ENCODE results near the gene PAM16. TPM values are rescaled to one million over a fixed set of nuclear protein-coding genes. Genes with fewer than 3 reads are reported as not detected.

PAM16 gene
- total and polyA plus RNA-seq, 9 of the 15 experiments (the other 6 are each of a cell fraction or from before 2014, with no cell fraction given), result 38.7 to 273 (median 79.3) TPM

- peaks cover 3% of the 10 kb centered on the region; the same call in 1 of the 3 replicates for H3K36me3 ChIP-seq (ENCODE audit: control insufficient read depth, insufficient read depth, low read length)
- ChIA-PET CTCF (ENCODE audit: low intra/inter-chr PET ratio) (no interaction called here), POLR2A (interaction anchor here (0.6 to 1.4 kb wide), 5 partner anchors 9 to 106 kb away, joined by 3 to 4 read pairs (median 3); no protein-coding TSS in a partner anchor)
- FAIRE-seq (no peak), ATAC-seq (no peak), DNase-seq (ENCODE audit: extremely low read depth in 1 of 4, low spot score in 3 of 4) (peak in 2 of 4 experiments; percentile 11 to 33)
- H3K4me2 ChIP-seq (ENCODE audit: insufficient read depth, low read length), result peak overlapping the region; percentile 75
- 67% methylated on average over 9 of the region's 10 CpGs for WGBS (ENCODE audit: insufficient coverage, low coverage, missing lambda C conversion rate)
- no peak overlapping the region for H2AFZ ChIP-seq (ENCODE audit: low read depth, low read length)
- peaks cover 14% of the 10 kb centered on the region for H3K79me2 ChIP-seq (ENCODE audit: control insufficient read depth, insufficient read depth, low read length)
- no peaks in the 10 kb centered on the region for H3K27me3 ChIP-seq (ENCODE audit: control insufficient read depth in 2 of 2, insufficient read depth in 2 of 2, low read length in 2 of 2)
- H4K20me1 ChIP-seq (replicated peaks; ENCODE audit: control insufficient read depth, insufficient read depth, low read length), result peaks cover 4% of the 10 kb centered on the region; the same call in 1 of the 2 replicates
- H3K4me1 ChIP-seq (replicated peaks in 1 of 2; ENCODE audit: control insufficient read depth in 2 of 2, insufficient read depth in 2 of 2, low read length in 2 of 2), result peaks cover 49 to 86% of the 10 kb centered on the region in 2 experiments
- H3K9me3 ChIP-seq (replicated peaks; ENCODE audit: control insufficient read depth, insufficient read depth, low read depth, low read length), result no peaks in the 10 kb centered on the region
- peak; percentile 12 for TF ChIP-seq KDM5B (IDR thresholded peaks at IDR 0.05; ENCODE audit: insufficient replicate concordance, low read depth, low read length)
- no peak for TF ChIP-seq GABPB1 (CRISPR knock-in tag; IDR thresholded peaks at IDR 0.05)
- TF ChIP-seq TFAP4 (CRISPR knock-in tag; IDR thresholded peaks at IDR 0.05; ENCODE audit: borderline replicate concordance), result peak; percentile 21; the same call in 1 of the 2 replicates
- no peak for TF ChIP-seq GABPB2 (CRISPR knock-in tag; conservative IDR thresholded peaks at IDR 0.05)
- 0 out of 2 replicates have a peak, but pooled peaks have one; percentile 36 for TF ChIP-seq ETV5 (CRISPR knock-in tag; IDR thresholded peaks at IDR 0.05; ENCODE audit: low read depth)
- TF ChIP-seq HINFP (tag; conservative IDR thresholded peaks at IDR 0.05; ENCODE audit: low read depth), result no peak
- H3K9ac ChIP-seq (ENCODE audit: insufficient read depth in 1 of 2, low read depth in 2 of 2, low read length in 2 of 2), result peak overlapping the region; percentile 59 to 92; a peak in 3 of 4 replicates
- H3K4me3 ChIP-seq, result peak overlapping the region; percentile 60
- no peak overlapping the region for H3K27ac ChIP-seq (ENCODE audit: extremely low read depth, low read depth, low read length)
- in situ Hi-C loops (cut with MboI), result no loop called here
- intact Hi-C loops (cut with micrococcal nuclease), result no loop called here
- BruUV-seq (replicated peaks), result no TSS peak
- H3K9me1 ChIP-seq (ENCODE audit: control insufficient read depth, insufficient read depth, low read length), result peaks cover 5% of the 10 kb centered on the region
Measured at GRCh38 chr16:4372578-4373355, 21.6 kb upstream of the PAM16 start.

All from K562 (cell line).